Retina (tissue), 1 donor: ENCODE measurements around the gene TSPAN18.

Source experiments
- DNase-seq: peaks from one replicate; pipeline ENCODE4 v3.0.0-alpha.2; 2016

Gene TSPAN18

GRCh38 chr11:44740967-44741366, 14.2 kb downstream of the TSPAN18 start:
- DNase-seq = no peak

- DNase-seq = no peak
These were observed 15.2 kb downstream of the TSPAN18 start for GRCh38 chr11:44741976-44742375.

- no peak for DNase-seq
These were observed 15.9 kb downstream of the TSPAN18 start for GRCh38 chr11:44742508-44743246.

- DNase-seq = no peak
These were observed 16.6 kb downstream of the TSPAN18 start for GRCh38 chr11:44743326-44743725.

GRCh38 chr11:44743959-44744557, 17.3 kb downstream of the TSPAN18 start:
- DNase-seq = no peak

- no peak for DNase-seq
These were observed 20.1 kb downstream of the TSPAN18 start for GRCh38 chr11:44746894-44747293.

- DNase-seq = no peak
These were observed 20.6 kb downstream of the TSPAN18 start for GRCh38 chr11:44747316-44747715.

- DNase-seq = no peak
These were observed 21.1 kb downstream of the TSPAN18 start for GRCh38 chr11:44747836-44748235.

GRCh38 chr11:44748606-44749005, 21.8 kb downstream of the TSPAN18 start:
- DNase-seq = no peak

GRCh38 chr11:44749189-44749588, 22.4 kb downstream of the TSPAN18 start:
- no peak for DNase-seq

GRCh38 chr11:44750551-44751465, 24.0 kb downstream of the TSPAN18 start:
- no peak for DNase-seq

- no peak for DNase-seq
These were observed 25.5 kb downstream of the TSPAN18 start for GRCh38 chr11:44752300-44752699.

- no peak for DNase-seq
These were observed 26.0 kb downstream of the TSPAN18 start for GRCh38 chr11:44752713-44753112.

- DNase-seq = no peak
These were observed 27.3 kb downstream of the TSPAN18 start for GRCh38 chr11:44753961-44754645.

- DNase-seq = no peak
These were observed 28.3 kb downstream of the TSPAN18 start for GRCh38 chr11:44754876-44755555.

GRCh38 chr11:44755556-44756523, 29.1 kb downstream of the TSPAN18 start:
- no peak for DNase-seq

- DNase-seq = no peak
These were observed 32.2 kb downstream of the TSPAN18 start for GRCh38 chr11:44758983-44759382.

GRCh38 chr11:44759743-44760476, 33.1 kb downstream of the TSPAN18 start:
- DNase-seq = no peak

- no peak for DNase-seq
These were observed 33.7 kb downstream of the TSPAN18 start for GRCh38 chr11:44760477-44760872.

GRCh38 chr11:44760917-44761550, 34.3 kb downstream of the TSPAN18 start:
- DNase-seq = peak; percentile 60
